ENCODE measurements around the gene DESI1.

DNA sequence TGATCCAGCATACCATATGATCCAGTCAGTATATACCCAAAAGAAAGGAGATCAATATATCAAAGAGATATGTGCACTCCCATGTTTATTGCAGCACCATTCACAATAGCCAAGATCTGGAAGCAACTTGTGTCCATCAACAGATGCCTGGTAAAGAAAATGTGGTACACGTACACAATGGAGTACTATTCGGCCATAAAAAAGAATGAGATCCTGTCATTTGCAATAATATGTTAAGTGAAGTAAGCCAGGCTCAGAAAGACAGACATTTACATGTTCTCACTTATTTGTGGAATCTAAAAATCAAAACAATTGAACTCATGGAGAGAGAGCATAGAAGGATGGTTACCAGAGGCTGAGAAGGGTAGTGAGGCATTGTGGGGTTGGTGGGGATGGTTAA is 40.9 kb upstream of the DESI1 start:
- no peak for TF ChIP-seq TAF1 (IDR thresholded peaks at IDR 0.05; ENCODE audit: low read depth)
- TF ChIP-seq, protein P1, sequence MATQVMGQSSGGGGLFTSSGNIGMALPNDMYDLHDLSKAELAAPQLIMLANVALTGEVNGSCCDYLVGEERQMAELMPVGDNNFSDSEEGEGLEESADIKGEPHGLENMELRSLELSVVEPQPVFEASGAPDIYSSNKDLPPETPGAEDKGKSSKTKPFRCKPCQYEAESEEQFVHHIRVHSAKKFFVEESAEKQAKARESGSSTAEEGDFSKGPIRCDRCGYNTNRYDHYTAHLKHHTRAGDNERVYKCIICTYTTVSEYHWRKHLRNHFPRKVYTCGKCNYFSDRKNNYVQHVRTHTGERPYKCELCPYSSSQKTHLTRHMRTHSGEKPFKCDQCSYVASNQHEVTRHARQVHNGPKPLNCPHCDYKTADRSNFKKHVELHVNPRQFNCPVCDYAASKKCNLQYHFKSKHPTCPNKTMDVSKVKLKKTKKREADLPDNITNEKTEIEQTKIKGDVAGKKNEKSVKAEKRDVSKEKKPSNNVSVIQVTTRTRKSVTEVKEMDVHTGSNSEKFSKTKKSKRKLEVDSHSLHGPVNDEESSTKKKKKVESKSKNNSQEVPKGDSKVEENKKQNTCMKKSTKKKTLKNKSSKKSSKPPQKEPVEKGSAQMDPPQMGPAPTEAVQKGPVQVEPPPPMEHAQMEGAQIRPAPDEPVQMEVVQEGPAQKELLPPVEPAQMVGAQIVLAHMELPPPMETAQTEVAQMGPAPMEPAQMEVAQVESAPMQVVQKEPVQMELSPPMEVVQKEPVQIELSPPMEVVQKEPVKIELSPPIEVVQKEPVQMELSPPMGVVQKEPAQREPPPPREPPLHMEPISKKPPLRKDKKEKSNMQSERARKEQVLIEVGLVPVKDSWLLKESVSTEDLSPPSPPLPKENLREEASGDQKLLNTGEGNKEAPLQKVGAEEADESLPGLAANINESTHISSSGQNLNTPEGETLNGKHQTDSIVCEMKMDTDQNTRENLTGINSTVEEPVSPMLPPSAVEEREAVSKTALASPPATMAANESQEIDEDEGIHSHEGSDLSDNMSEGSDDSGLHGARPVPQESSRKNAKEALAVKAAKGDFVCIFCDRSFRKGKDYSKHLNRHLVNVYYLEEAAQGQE (IDR thresholded peaks at IDR 0.05; ENCODE audit: borderline replicate concordance): no peak
- TF ChIP-seq, protein P2, sequence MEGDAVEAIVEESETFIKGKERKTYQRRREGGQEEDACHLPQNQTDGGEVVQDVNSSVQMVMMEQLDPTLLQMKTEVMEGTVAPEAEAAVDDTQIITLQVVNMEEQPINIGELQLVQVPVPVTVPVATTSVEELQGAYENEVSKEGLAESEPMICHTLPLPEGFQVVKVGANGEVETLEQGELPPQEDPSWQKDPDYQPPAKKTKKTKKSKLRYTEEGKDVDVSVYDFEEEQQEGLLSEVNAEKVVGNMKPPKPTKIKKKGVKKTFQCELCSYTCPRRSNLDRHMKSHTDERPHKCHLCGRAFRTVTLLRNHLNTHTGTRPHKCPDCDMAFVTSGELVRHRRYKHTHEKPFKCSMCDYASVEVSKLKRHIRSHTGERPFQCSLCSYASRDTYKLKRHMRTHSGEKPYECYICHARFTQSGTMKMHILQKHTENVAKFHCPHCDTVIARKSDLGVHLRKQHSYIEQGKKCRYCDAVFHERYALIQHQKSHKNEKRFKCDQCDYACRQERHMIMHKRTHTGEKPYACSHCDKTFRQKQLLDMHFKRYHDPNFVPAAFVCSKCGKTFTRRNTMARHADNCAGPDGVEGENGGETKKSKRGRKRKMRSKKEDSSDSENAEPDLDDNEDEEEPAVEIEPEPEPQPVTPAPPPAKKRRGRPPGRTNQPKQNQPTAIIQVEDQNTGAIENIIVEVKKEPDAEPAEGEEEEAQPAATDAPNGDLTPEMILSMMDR (IDR thresholded peaks at IDR 0.05; ENCODE audit: poor library complexity, severe bottlenecking): no peak
- no peak for TF ChIP-seq RAD21 (conservative IDR thresholded peaks at IDR 0.05)

Measured in neural cell (in vitro differentiated cells).